CD4-positive, alpha-beta T cell (primary cell): ENCODE results near the gene CRYBG1. TPM values are rescaled to one million over a fixed set of nuclear protein-coding genes. Genes with fewer than 3 reads are reported as not detected.

ENCODE experiments used
- ATAC-seq: fragments of 200-7000 bp; cut with Tn5 transposase; one replicate; pipeline ENCODE4 v1.10.0; 2022; ENCODE audit warnings: mild to moderate bottlenecking; ENCODE audit not compliant: poor library complexity
- CTCF ChIA-PET: fragments of 350-600 bp; sonication (Branson Sonifier 250); formaldehyde crosslinking; loops from one replicate; lab custom pipeline; 2021; ENCODE audit warnings: antibody characterized with exemption, inconsistent platforms; lab: Charles Lee
- POLR2A ChIA-PET: fragments of 350-600 bp; sonication (Branson Sonifier 250); formaldehyde crosslinking; loops from one replicate; lab custom pipeline; 2021; ENCODE audit warnings: antibody characterized with exemption, inconsistent platforms; lab: Charles Lee
- DNase-seq, 14 experiments: peaks; one replicate each; pipeline ENCODE4 v3.0.0-alpha.2; 2013 to 2020; ENCODE audit warnings: mixed read lengths in 2 of 14
- H3K27ac ChIP-seq, 2 donors: one replicate each; pipeline versions ENCODE4 v1.5.1 to v1.7.0; 2013; ENCODE audit warnings: low read length in 2 of 2, low read depth in 1 of 2, mild to moderate bottlenecking in 1 of 2
- H3K27me3 ChIP-seq, 2 experiments: 1 replicate in 1 of 2; 2 replicates in 1 of 2; pipeline versions ENCODE4 v1.6.1 to v1.7.0; 2013; ENCODE audit warnings: low read length in 2 of 2, control low read depth in 1 of 2, mild to moderate bottlenecking in 1 of 2, moderate library complexity in 1 of 2; ENCODE audit not compliant: insufficient read depth in 2 of 2, control insufficient read depth in 1 of 2
- H3K36me3 ChIP-seq: one replicate; pipeline ENCODE4 v1.6.1; 2013; ENCODE audit warnings: low read length, control low read depth; ENCODE audit not compliant: insufficient read depth
- H3K4me1 ChIP-seq: one replicate; pipeline ENCODE4 v1.6.1; 2013; ENCODE audit warnings: low read length, control low read depth; ENCODE audit not compliant: insufficient read depth
- H3K4me3 ChIP-seq: one replicate; pipeline ENCODE4 v1.5.1; 2013; ENCODE audit warnings: mild to moderate bottlenecking, low read length, moderate library complexity
- H3K9me3 ChIP-seq, 2 experiments: 1 replicate in 1 of 2; 2 replicates in 1 of 2; pipeline versions ENCODE4 v1.6.1 to v1.7.0; 2013; ENCODE audit warnings: low read length in 2 of 2, mild to moderate bottlenecking in 2 of 2, control low read depth in 1 of 2, moderate library complexity in 1 of 2; ENCODE audit not compliant: control insufficient read depth in 1 of 2, insufficient read depth in 1 of 2
- H3K27ac Mint-ChIP-seq: one replicate; pipeline ENCODE4 v1.8.0; 2020; ENCODE audit warnings: mixed read lengths
- H3K27me3 Mint-ChIP-seq: one replicate; pipeline ENCODE4 v1.8.0; 2021; ENCODE audit warnings: mixed read lengths
- H3K36me3 Mint-ChIP-seq: one replicate; pipeline ENCODE4 v1.8.0; 2021; ENCODE audit warnings: low read depth, mixed read lengths
- H3K4me1 Mint-ChIP-seq: one replicate; pipeline ENCODE4 v1.8.0; 2021; ENCODE audit warnings: low read depth, mixed read lengths
- H3K4me3 Mint-ChIP-seq: one replicate; pipeline ENCODE4 v1.8.0; 2020; ENCODE audit warnings: mild to moderate bottlenecking, mixed read lengths
- H3K9me3 Mint-ChIP-seq: one replicate; pipeline ENCODE4 v1.8.0; 2020; ENCODE audit warnings: mixed read lengths
- CTCF ChIP-seq: fragments of 200-600 bp; IDR thresholded peaks from one replicate; pipeline ENCODE4 v1.8.0; 2022; ENCODE audit warnings: antibody characterized with exemption, mild to moderate bottlenecking
- intact Hi-C, 2 experiments: fragments of 100-400 bp; cut with DNase I in 1 of 2; cut with micrococcal nuclease in 1 of 2; formaldehyde crosslinking; loops; one replicate each; pipeline versions ENCODE4 v1.15.1 to v1.9.0; 2023 to 2025; cut with DNase I, micrococcal nuclease
- total RNA-seq, 174 experiments: library from RNA in 2 of 174; stranded (reverse) in 2 of 174; gene quantifications; one replicate each; pipeline ENCODE4 v1.2.3 and lab custom pipeline; 2021 to 2026

Gene CRYBG1
- total RNA-seq, 2 experiments from 2014 or later: 58.5 to 59.4 TPM

GRCh38 chr6:106473812-106474211 lies 113.3 kb downstream of the CRYBG1 start:
- no peak for ATAC-seq
- no peaks in the 10 kb centered on the region for H3K36me3 Mint-ChIP-seq

GRCh38 chr6:106474466-106474865 lies 113.9 kb downstream of the CRYBG1 start:
- Mint-ChIP-seq H3K9me3 (no peaks in the 10 kb centered on the region), H3K36me3 (no peaks in the 10 kb centered on the region), H3K4me3 (no peak overlapping the region), H3K27me3 (no peaks in the 10 kb centered on the region), H3K27ac (no peak overlapping the region), H3K4me1 (peaks cover 17% of the 10 kb centered on the region)
- Histone ChIP-seq H3K36me3 (no peaks in the 10 kb centered on the region), H3K4me1 (no peaks in the 10 kb centered on the region), H3K27ac (no peak overlapping the region), H3K9me3 (no peaks in the 10 kb centered on the region), H3K4me3 (no peak overlapping the region), H3K27me3 (no peaks in the 10 kb centered on the region)
- CTCF ChIA-PET: no interaction called here
- ATAC-seq: no peak
- DNase-seq: no peak
- TF ChIP-seq CTCF: no peak
- intact Hi-C loops: no loop called here
- POLR2A ChIA-PET: no interaction called here

More at GRCh38 chr6:106473812-106474211, 113.3 kb downstream of the CRYBG1 start:
- Mint-ChIP-seq H3K27ac (no peak overlapping the region), H3K9me3 (no peaks in the 10 kb centered on the region), H3K4me1 (peaks cover 17% of the 10 kb centered on the region), H3K27me3 (peaks cover 4% of the 10 kb centered on the region), H3K4me3 (no peak overlapping the region)
- Histone ChIP-seq H3K27ac (no peak overlapping the region), H3K27me3 (no peaks in the 10 kb centered on the region), H3K4me3 (no peak overlapping the region), H3K4me1 (no peaks in the 10 kb centered on the region), H3K9me3 (no peaks in the 10 kb centered on the region), H3K36me3 (no peaks in the 10 kb centered on the region)
- ChIA-PET CTCF (interaction anchor here (0.6 kb wide), 1 partner anchor 15 kb away, joined by 3 read pairs; no protein-coding TSS in a partner anchor), POLR2A (no interaction called here)
- intact Hi-C loops: no loop called here
- DNase-seq: no peak
- no peak for TF ChIP-seq CTCF

GRCh38 chr6:106475284-106475683 lies 114.8 kb downstream of the CRYBG1 start:
- Mint-ChIP-seq H3K36me3 (no peaks in the 10 kb centered on the region), H3K9me3 (no peaks in the 10 kb centered on the region), H3K4me1 (peaks cover 17% of the 10 kb centered on the region), H3K27ac (no peak overlapping the region), H3K4me3 (no peak overlapping the region), H3K27me3 (no peaks in the 10 kb centered on the region)
- no peak for DNase-seq
- Histone ChIP-seq H3K9me3 (no peaks in the 10 kb centered on the region), H3K27me3 (no peaks in the 10 kb centered on the region), H3K27ac (no peak overlapping the region), H3K36me3 (no peaks in the 10 kb centered on the region), H3K4me1 (no peaks in the 10 kb centered on the region), H3K4me3 (no peak overlapping the region)
- TF ChIP-seq CTCF: no peak
- ChIA-PET POLR2A (no interaction called here), CTCF (no interaction called here)
- ATAC-seq: no peak
- intact Hi-C loops: no loop called here
